ENCODE results near the gene APBA3.

Gene APBA3

GRCh38 chr19:3761382-3762129 lies at the start of gene APBA3 (continued):
- TF ChIP-seq ZNF16 (tag by site-specific recombination; IDR thresholded peaks at IDR 0.05; ENCODE audit: low read depth) = no peak
- peak; percentile 47; the same call in 1 of the 2 replicates for TF ChIP-seq ZBTB21 (tag by site-specific recombination; IDR thresholded peaks at IDR 0.05)
- no peak for TF ChIP-seq ZNF549 (tag by site-specific recombination; IDR thresholded peaks at IDR 0.05)
- peak; percentile 58; the same call in 1 of the 2 replicates for TF ChIP-seq ZBTB6 (tag by site-specific recombination; IDR thresholded peaks at IDR 0.05)
- no peak for TF ChIP-seq ZNF747 (tag by site-specific recombination; IDR thresholded peaks at IDR 0.05)
- TF ChIP-seq ZNF324 (tag by site-specific recombination; IDR thresholded peaks at IDR 0.05) = peak; percentile 75
- TF ChIP-seq GLI4 (tag by site-specific recombination; IDR thresholded peaks at IDR 0.05) = 0 out of 2 replicates have a peak, but pooled peaks have one; percentile 48
- TF ChIP-seq ZNF658 (tag by site-specific recombination; IDR thresholded peaks at IDR 0.05) = no peak
- TF ChIP-seq PBX3 (CRISPR knock-in tag; IDR thresholded peaks at IDR 0.05) = 0 out of 2 replicates have a peak, but pooled peaks have one; percentile 29
- TF ChIP-seq ZNF704 (tag by site-specific recombination; IDR thresholded peaks at IDR 0.05) = no peak
- TF ChIP-seq ZNF114 (tag by site-specific recombination; IDR thresholded peaks at IDR 0.05) = no peak
- TF ChIP-seq ZBTB44 (tag by site-specific recombination; IDR thresholded peaks at IDR 0.05) = peak; percentile 50; the same call in 1 of the 2 replicates
- peak; percentile 77 for TF ChIP-seq ZNF501 (tag by site-specific recombination; IDR thresholded peaks at IDR 0.05)
- TF ChIP-seq ZNF514 (tag by site-specific recombination; IDR thresholded peaks at IDR 0.05) = no peak
- TF ChIP-seq ZNF48 (tag by site-specific recombination; IDR thresholded peaks at IDR 0.05) = no peak
- peak; percentile 5 for TF ChIP-seq SP2 (tag by site-specific recombination; IDR thresholded peaks at IDR 0.05)
- peak; percentile 32; the same call in 1 of the 2 replicates for TF ChIP-seq KLF10 (tag by site-specific recombination; IDR thresholded peaks at IDR 0.05)
- TF ChIP-seq YY2 (tag by site-specific recombination; IDR thresholded peaks at IDR 0.05) = no peak
- no peak for TF ChIP-seq ZNF433 (tag by site-specific recombination; IDR thresholded peaks at IDR 0.05; ENCODE audit: low read depth)
- TF ChIP-seq CTCF (tag by site-specific recombination; IDR thresholded peaks at IDR 0.05) = peak; percentile 98
- TF ChIP-seq ZNF169 (tag by site-specific recombination; IDR thresholded peaks at IDR 0.05) = no peak
- TF ChIP-seq ZNF600 (tag by site-specific recombination; IDR thresholded peaks at IDR 0.05) = peak; percentile 63
- TF ChIP-seq EGR2 (tag by site-specific recombination; IDR thresholded peaks at IDR 0.05; ENCODE audit: low read depth) = peak; percentile 36; the same call in 1 of the 2 replicates
- no peak for TF ChIP-seq MYNN (tag by site-specific recombination; IDR thresholded peaks at IDR 0.05; ENCODE audit: borderline replicate concordance)
- peak; percentile 55 for TF ChIP-seq ZIC2 (tag by site-specific recombination; IDR thresholded peaks at IDR 0.05)
- TF ChIP-seq ZNF571 (tag by site-specific recombination; IDR thresholded peaks at IDR 0.05) = no peak
- no peak; the same call in 1 of the 2 replicates for TF ChIP-seq GLI2 (tag by site-specific recombination; IDR thresholded peaks at IDR 0.05; ENCODE audit: borderline replicate concordance, low read depth)
- no peak for TF ChIP-seq ZNF354C (tag by site-specific recombination; IDR thresholded peaks at IDR 0.05; ENCODE audit: borderline replicate concordance, low read depth)
- no peak for TF ChIP-seq ZNF404 (tag by site-specific recombination; IDR thresholded peaks at IDR 0.05)
- TF ChIP-seq ZBTB48 (tag by site-specific recombination; IDR thresholded peaks at IDR 0.05) = peak; percentile 59; the same call in 1 of the 2 replicates
- TF ChIP-seq REPIN1 (tag by site-specific recombination; IDR thresholded peaks at IDR 0.05; ENCODE audit: low read depth) = no peak

All from HEK293 (cell line).